Measurements from ENCODE around the gene CDH4.

CDH4 gene

DNA sequence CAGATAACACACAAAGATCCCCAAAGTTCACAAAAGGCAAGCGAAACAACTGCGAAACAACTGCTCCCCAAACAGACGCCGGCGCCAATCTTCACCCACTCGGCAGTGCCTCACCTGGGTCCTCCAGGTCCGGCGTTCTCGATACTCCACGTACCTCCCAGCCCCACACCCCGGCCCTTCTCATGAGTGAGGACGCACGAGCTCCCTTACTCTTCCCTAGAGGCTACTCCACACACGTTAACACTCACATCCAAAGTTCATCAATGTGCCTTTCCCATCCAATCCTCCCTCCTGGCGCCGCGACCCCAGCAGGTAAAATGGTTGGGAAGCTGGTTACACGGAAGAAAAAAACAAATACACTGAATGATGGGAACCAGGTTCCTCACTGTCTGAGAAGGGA is 736.6 kb downstream of the CDH4 start (continued):
- TF ChIP-seq SP7 (tag by site-specific recombination; IDR thresholded peaks at IDR 0.05): no peak

DNA sequence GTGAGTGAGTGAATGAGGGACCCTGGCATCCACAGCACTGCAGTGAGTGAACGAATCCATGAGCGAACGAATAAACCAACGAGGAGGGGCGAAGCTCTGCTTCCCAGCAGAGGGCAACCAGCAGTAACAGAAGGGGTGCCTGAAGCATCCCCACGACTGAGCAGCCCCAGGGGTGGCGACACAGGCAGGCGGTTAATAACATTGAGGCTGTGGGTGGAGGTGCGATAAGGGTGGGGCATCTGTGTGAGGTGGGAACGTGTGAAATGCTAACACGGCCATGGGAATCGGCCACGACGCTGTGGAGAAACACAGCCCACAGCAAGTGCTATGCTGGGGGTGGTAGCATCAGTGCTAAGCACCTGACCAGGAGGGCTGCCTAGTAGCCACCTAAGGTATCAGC is 737.7 kb downstream of the CDH4 start:
- Histone ChIP-seq H3K4me3 (ENCODE audit: low read depth, low read length) (no peak overlapping the region), H3K4me1 (ENCODE audit: control insufficient read depth, insufficient read depth, low read length) (no peaks in the 10 kb centered on the region), H3K27ac (ENCODE audit: extremely low read depth, low read depth, low read length) (no peak overlapping the region), H3K36me3 (ENCODE audit: control insufficient read depth in 2 of 2, insufficient read depth in 1 of 2, low read length in 2 of 2) (peaks cover 8 to 79% of the 10 kb centered on the region in 2 experiments), H3K9me3 (ENCODE audit: control insufficient read depth, insufficient read depth, low read depth, low read length) (no peaks in the 10 kb centered on the region)
- ChIA-PET CTCF (interaction anchor here (0.7 kb wide), 1 partner anchor 627 kb away, joined by 3 read pairs; no protein-coding TSS in a partner anchor), POLR2A (no interaction called here)
- TF ChIP-seq, protein P1, sequence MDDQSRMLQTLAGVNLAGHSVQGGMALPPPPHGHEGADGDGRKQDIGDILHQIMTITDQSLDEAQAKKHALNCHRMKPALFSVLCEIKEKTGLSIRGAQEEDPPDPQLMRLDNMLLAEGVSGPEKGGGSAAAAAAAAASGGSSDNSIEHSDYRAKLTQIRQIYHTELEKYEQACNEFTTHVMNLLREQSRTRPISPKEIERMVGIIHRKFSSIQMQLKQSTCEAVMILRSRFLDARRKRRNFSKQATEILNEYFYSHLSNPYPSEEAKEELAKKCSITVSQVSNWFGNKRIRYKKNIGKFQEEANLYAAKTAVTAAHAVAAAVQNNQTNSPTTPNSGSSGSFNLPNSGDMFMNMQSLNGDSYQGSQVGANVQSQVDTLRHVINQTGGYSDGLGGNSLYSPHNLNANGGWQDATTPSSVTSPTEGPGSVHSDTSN (CRISPR knock-in tag; IDR thresholded peaks at IDR 0.05): no peak
- TF ChIP-seq ZNF596 (tag by site-specific recombination; IDR thresholded peaks at IDR 0.05) (no peak), ZNF433 (tag by site-specific recombination; IDR thresholded peaks at IDR 0.05; ENCODE audit: low read depth) (no peak), ZNF548 (tag by site-specific recombination; IDR thresholded peaks at IDR 0.05) (no peak), EGR2 (tag by site-specific recombination; IDR thresholded peaks at IDR 0.05; ENCODE audit: low read depth) (no peak), TRIM28 (IDR thresholded peaks at IDR 0.05; ENCODE audit: borderline replicate concordance, low read length) (no peak), ZNF404 (tag by site-specific recombination; IDR thresholded peaks at IDR 0.05) (no peak), RBAK (tag by site-specific recombination; IDR thresholded peaks at IDR 0.05) (no peak), ZNF366 (tag by site-specific recombination; conservative IDR thresholded peaks at IDR 0.05) (no peak), GFI1B (tag by site-specific recombination; IDR thresholded peaks at IDR 0.05) (no peak), ZNF155 (tag by site-specific recombination; IDR thresholded peaks at IDR 0.05) (no peak), SCRT2 (tag by site-specific recombination; IDR thresholded peaks at IDR 0.05) (no peak), KLF10 (tag by site-specific recombination; IDR thresholded peaks at IDR 0.05) (no peak), ZNF610 (tag by site-specific recombination; IDR thresholded peaks at IDR 0.05; ENCODE audit: borderline replicate concordance) (no peak)
- TF ChIP-seq, protein P2, sequence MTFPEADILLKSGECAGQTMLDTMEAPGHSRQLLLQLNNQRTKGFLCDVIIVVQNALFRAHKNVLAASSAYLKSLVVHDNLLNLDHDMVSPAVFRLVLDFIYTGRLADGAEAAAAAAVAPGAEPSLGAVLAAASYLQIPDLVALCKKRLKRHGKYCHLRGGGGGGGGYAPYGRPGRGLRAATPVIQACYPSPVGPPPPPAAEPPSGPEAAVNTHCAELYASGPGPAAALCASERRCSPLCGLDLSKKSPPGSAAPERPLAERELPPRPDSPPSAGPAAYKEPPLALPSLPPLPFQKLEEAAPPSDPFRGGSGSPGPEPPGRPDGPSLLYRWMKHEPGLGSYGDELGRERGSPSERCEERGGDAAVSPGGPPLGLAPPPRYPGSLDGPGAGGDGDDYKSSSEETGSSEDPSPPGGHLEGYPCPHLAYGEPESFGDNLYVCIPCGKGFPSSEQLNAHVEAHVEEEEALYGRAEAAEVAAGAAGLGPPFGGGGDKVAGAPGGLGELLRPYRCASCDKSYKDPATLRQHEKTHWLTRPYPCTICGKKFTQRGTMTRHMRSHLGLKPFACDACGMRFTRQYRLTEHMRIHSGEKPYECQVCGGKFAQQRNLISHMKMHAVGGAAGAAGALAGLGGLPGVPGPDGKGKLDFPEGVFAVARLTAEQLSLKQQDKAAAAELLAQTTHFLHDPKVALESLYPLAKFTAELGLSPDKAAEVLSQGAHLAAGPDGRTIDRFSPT (tag by site-specific recombination; IDR thresholded peaks at IDR 0.05): no peak
